Measurements from ENCODE around the gene SCEL.

- TF ChIP-seq ELF4 (IDR thresholded peaks at IDR 0.05) = no peak
- TF ChIP-seq SUZ12 (IDR thresholded peaks at IDR 0.05) = no peak
- TF ChIP-seq L3MBTL2 (conservative IDR thresholded peaks at IDR 0.05) = no peak
- no peak for TF ChIP-seq BHLHE40 (IDR thresholded peaks at IDR 0.05; ENCODE audit: borderline replicate concordance)
- no peak for TF ChIP-seq SP1 (IDR thresholded peaks at IDR 0.05)
- no peak for TF ChIP-seq LEF1 (IDR thresholded peaks at IDR 0.05; ENCODE audit: borderline replicate concordance)
- no peak for TF ChIP-seq NFRKB (IDR thresholded peaks at IDR 0.05)
- no peak for TF ChIP-seq TARDBP (IDR thresholded peaks at IDR 0.05)
- no peak for TF ChIP-seq PKNOX1 (IDR thresholded peaks at IDR 0.05)
- TF ChIP-seq FOXA1 (IDR thresholded peaks at IDR 0.05) = no peak
- no peak for TF ChIP-seq FOXM1 (IDR thresholded peaks at IDR 0.05; ENCODE audit: borderline replicate concordance)
Measured at GRCh38 chr13:77583581-77583980, 48.1 kb downstream of the SCEL start.
